D721Med (cell line): ENCODE results near the gene RNF149.

Experiments
- DNase-seq: peaks from one replicate; pipeline ENCODE4 v3.0.0; 2011; ENCODE audit warnings: low spot score; ENCODE audit not compliant: insufficient read length
- FAIRE-seq: peaks from 2 replicates; lab custom pipeline; 2011; peaks lifted over from hg19 to GRCh38; lab: Jason Lieb, UNC
- CTCF ChIP-seq: IDR thresholded peaks from 2 replicates; pipeline ENCODE4 v1.5.1; 2012; ENCODE audit warnings: mild to moderate bottlenecking, control low read depth; ENCODE audit not compliant: insufficient read depth; ENCODE audit errors: missing control alignments

RNF149 gene

DNA sequence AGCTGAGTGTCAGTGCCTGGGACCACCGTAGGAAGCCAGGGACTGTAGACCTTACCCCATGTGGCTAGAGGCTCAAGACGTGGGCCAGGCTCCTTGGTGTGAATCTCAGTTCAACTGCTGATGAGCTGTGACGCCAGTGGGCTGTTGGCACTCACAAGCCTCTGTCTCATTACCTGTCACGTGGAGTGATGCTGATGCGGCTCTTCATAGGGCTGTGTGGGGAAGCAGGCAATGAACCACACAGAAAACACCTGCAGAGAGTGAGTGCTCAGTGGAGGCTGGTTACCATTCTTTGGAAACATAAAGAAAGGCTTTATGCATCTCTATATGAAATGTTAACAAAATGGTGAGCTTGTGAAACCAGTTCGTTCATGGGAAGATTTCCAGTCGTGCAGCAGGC lies 42.7 kb upstream of the RNF149 start:
- no peak for FAIRE-seq
- DNase-seq = no peak
- no peak for TF ChIP-seq CTCF

GRCh38 chr2:101349893-101350662 lies 41.6 kb upstream of the RNF149 start:
- no peak for DNase-seq

DNA sequence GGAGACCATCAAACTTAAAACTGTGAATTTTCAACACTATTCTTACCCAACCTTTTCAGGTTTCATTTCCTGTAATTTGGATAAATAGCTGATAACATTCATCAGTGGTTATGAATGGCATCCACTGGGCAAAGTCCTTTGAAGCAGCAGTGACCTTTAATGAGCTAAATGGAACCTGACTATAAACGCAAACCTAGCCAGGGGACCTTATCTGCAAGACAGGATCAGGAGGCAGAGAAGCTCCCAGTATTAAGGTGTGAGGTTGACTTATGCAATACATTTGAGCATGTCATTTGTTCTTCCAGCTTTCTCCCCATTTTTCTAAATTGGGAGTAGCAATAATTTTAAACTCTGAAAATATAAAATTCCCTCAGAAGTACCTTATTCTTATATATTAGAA lies 40.4 kb upstream of the RNF149 start:
- no peak for TF ChIP-seq CTCF
- DNase-seq (no peak), FAIRE-seq (no peak)

More at GRCh38 chr2:101349893-101350662, 41.6 kb upstream of the RNF149 start:
- TF ChIP-seq CTCF = peak; percentile 6
- FAIRE-seq = no peak

DNA sequence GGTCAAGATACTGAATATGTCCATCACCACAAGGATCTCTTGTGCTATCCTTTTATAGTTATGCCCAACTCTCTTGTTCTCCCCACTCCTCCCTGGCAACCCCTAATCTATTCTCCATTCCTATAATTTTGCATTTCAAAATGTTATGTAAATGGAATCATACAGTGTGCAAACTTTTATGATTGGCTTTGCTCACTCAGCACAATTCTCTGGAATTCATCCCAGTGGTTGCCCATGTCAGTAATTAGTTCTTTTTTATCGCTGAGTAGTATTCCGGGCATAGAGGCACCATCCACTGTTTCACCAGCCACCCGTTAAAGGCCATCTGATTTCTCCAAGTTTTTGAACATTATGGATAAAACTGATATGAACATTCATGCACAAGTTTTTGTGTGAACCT lies 38.4 kb upstream of the RNF149 start:
- no peak for TF ChIP-seq CTCF
- DNase-seq (no peak), FAIRE-seq (no peak)

DNA sequence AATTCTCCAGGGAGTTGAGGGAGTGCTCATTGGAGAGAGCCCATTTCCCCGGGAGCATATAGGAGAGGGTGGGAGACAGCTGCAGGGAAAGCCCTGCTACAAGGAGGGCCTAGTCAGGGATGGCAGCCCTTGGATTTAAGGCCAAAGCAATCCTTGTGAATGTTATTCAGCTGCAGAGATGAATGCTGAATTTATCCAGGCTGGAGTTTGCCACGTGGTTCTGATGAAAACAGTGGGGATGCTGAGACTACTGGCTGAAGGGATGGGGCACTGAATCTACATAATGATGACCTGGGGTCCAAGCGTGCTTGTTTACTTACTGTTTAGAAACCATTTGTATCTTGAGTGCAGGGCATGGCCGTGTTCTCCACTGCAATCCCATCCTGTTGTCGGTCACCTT lies 35.6 kb upstream of the RNF149 start:
- no peak for TF ChIP-seq CTCF
- DNase-seq = no peak
- FAIRE-seq = no peak

DNA sequence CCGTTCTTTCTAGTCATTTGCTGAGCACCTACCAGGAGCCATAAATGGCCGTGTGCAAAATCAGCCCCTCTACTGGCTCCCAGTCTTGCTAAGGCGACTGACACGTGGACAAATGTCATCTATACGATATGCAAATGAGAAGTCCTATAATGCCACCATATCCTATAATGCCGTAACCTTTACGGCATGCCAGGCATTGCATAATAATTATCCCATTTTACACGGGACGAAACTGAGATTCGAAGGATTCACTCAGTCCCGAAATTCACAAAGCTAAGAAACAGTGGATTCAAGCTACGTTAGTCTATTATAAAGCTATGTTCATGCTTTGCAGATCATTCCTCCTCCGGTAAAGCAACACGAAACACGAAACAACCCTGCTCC lies 34.1 kb upstream of the RNF149 start:
- DNase-seq (no peak), FAIRE-seq (no peak)
- TF ChIP-seq CTCF = no peak

DNA sequence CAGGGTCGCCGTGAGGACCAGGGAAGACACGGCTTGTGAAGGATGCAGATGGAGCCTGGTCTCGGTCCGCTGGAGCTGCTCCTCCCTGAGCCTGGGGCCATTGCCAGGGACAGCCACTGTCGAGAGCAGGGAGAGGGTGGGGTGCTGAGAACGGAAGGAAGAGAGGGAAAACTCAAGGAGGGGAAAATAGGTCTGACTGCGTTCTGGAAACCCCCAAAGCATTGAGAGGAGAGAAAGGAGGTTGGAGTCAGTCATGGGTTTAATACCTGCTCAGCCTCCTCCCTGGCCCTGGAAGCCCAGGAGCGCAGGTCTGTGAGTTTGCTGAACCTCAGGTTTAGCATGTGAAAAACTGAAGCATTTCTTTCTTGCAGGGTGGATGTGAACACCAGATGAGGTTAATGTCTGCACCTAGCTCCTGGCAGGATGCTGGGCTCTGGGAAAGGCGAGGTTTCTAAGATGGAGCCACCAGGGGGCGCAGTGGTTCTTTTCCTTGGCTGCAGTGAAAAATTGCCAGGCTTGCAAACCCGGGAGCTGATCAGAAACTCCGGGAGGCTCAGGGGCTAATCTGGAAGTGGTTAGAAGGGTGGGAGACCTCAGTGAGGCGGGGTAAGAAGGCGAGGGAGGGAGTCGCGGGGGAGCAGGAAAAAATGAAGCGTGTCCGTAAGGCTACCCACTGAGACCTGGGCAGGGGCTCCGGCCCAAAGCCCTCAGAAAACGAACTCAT lies 33.6 kb upstream of the RNF149 start:
- FAIRE-seq (no peak), DNase-seq (peak; percentile 53)
- TF ChIP-seq CTCF = peak; percentile 84
